CD14-positive monocyte (primary cell): Measurements from ENCODE around the gene LCORL. TPM values are rescaled to one million over a fixed set of nuclear protein-coding genes. Genes with fewer than 3 reads are reported as not detected.

Experiments used
- DNase-seq, 3 donors: peaks; one replicate each; pipeline ENCODE4 v3.0.0-alpha.2; 2011 to 2022
- H2AFZ ChIP-seq: 2 replicates; pipeline ENCODE4 v1.6.0; 2012; ENCODE audit warnings: mild to moderate bottlenecking, low read depth, low read length, inconsistent platforms; ENCODE audit not compliant: insufficient read depth, poor library complexity, severe bottlenecking
- H3K27ac ChIP-seq, 2 donors: 1 replicate in 1 of 2; 2 replicates in 1 of 2; pipeline ENCODE4 v1.5.1; 2012 to 2013; ENCODE audit warnings: low read length in 2 of 2, control low read depth in 1 of 2, inconsistent platforms in 1 of 2, low read depth in 1 of 2, mild to moderate bottlenecking in 1 of 2
- H3K27me3 ChIP-seq, 2 donors: one replicate each; pipeline versions ENCODE4 v1.6.0 to v1.6.1; 2011 to 2013; ENCODE audit warnings: low read length in 2 of 2; ENCODE audit not compliant: control insufficient read depth in 2 of 2, insufficient read depth in 2 of 2
- H3K36me3 ChIP-seq, 2 donors: replicated peaks in 1 of 2; 1 replicate in 1 of 2; 2 replicates in 1 of 2; pipeline versions ENCODE4 v1.5.1 to v1.6.1; 2012 to 2013; ENCODE audit warnings: low read length in 2 of 2, control low read depth in 1 of 2, inconsistent platforms in 1 of 2, mild to moderate bottlenecking in 1 of 2; ENCODE audit not compliant: insufficient read depth in 2 of 2, control insufficient read depth in 1 of 2
- H3K4me1 ChIP-seq, 2 donors: 1 replicate in 1 of 2; 2 replicates in 1 of 2; pipeline versions ENCODE4 v1.5.1 to v1.6.1; 2012 to 2013; ENCODE audit warnings: low read length in 2 of 2, control low read depth in 1 of 2, inconsistent platforms in 1 of 2, mild to moderate bottlenecking in 1 of 2, moderate library complexity in 1 of 2; ENCODE audit not compliant: insufficient read depth in 2 of 2, control insufficient read depth in 1 of 2
- H3K4me2 ChIP-seq: replicated peaks from 2 replicates; pipeline ENCODE3; 2012; ENCODE audit warnings: low read length, moderate library complexity, mild to moderate bottlenecking; ENCODE audit not compliant: poor library complexity, severe bottlenecking; ENCODE audit errors: extremely low read depth
- H3K4me3 ChIP-seq, 3 experiments: fragments of 200-600 bp in 1 of 3; sonication (generic) in 1 of 3; replicated peaks in 1 of 3; 1 replicate in 2 of 3; 2 replicates in 1 of 3; pipeline ENCODE4 v1.5.1; 2011 to 2013; ENCODE audit warnings: low read length in 3 of 3, mild to moderate bottlenecking in 3 of 3, control low read depth in 2 of 3, low read depth in 2 of 3, inconsistent platforms in 1 of 3, moderate library complexity in 1 of 3
- H3K79me2 ChIP-seq: 2 replicates; pipeline ENCODE4 v1.6.0; 2012; ENCODE audit warnings: mild to moderate bottlenecking, control low read depth, inconsistent platforms, low read length, moderate library complexity; ENCODE audit not compliant: insufficient read depth
- H3K9ac ChIP-seq: 2 replicates; pipeline ENCODE4 v1.6.0; 2017; ENCODE audit warnings: low read length, mild to moderate bottlenecking; ENCODE audit not compliant: insufficient read depth, poor library complexity, severe bottlenecking
- H3K9me3 ChIP-seq, 2 donors: replicated peaks in 1 of 2; 1 replicate in 1 of 2; 2 replicates in 1 of 2; pipeline versions ENCODE4 v1.5.1 to v1.6.1; 2012 to 2013; ENCODE audit warnings: low read length in 2 of 2, control low read depth in 1 of 2; ENCODE audit not compliant: control insufficient read depth in 1 of 2, insufficient read depth in 1 of 2
- H4K20me1 ChIP-seq: 2 replicates; pipeline ENCODE4 v1.6.0; 2012; ENCODE audit warnings: mild to moderate bottlenecking, low read length, control low read depth, moderate library complexity; ENCODE audit not compliant: insufficient read depth
- H3K27ac Mint-ChIP-seq, 7 donors: one replicate each; pipeline ENCODE4 v1.8.0; 2020; ENCODE audit warnings: mild to moderate bottlenecking in 7 of 7, mixed read lengths in 7 of 7, moderate library complexity in 6 of 7, inconsistent platforms in 2 of 7
- H3K27me3 Mint-ChIP-seq, 3 donors: one replicate each; pipeline ENCODE4 v1.8.0; 2021 to 2022; ENCODE audit warnings: low read depth in 3 of 3, mild to moderate bottlenecking in 3 of 3, mixed read lengths in 3 of 3, moderate library complexity in 3 of 3, inconsistent platforms in 1 of 3
- H3K36me3 Mint-ChIP-seq, 2 donors: one replicate each; pipeline ENCODE4 v1.8.0; 2020; ENCODE audit warnings: mixed read lengths in 2 of 2, inconsistent platforms in 1 of 2, mild to moderate bottlenecking in 1 of 2
- H3K4me1 Mint-ChIP-seq: one replicate; pipeline ENCODE4 v1.8.0; 2020; ENCODE audit warnings: mild to moderate bottlenecking, mixed read lengths
- H3K4me3 Mint-ChIP-seq, 2 donors: one replicate each; pipeline ENCODE4 v1.8.0; 2020; ENCODE audit warnings: mild to moderate bottlenecking in 2 of 2, mixed read lengths in 2 of 2, moderate library complexity in 1 of 2
- H3K9me3 Mint-ChIP-seq, 7 donors: one replicate each; pipeline ENCODE4 v1.8.0; 2020 to 2022; ENCODE audit warnings: mixed read lengths in 7 of 7, mild to moderate bottlenecking in 6 of 7, moderate library complexity in 6 of 7, inconsistent platforms in 2 of 7
- CTCF ChIP-seq: fragments of 200-600 bp; IDR thresholded peaks from one replicate; pipeline ENCODE4 v1.8.0; 2022; ENCODE audit warnings: antibody characterized with exemption, mild to moderate bottlenecking
- WGBS: methylation state at CpG from one replicate; pipeline ENCODE4 v1.1.5; 2013; ENCODE audit warnings: missing lambda C conversion rate; ENCODE audit not compliant: insufficient coverage; 5-methylcytosine and 5-hydroxymethylcytosine counted together
- intact Hi-C, 2 donors: fragments of 100-400 bp; cut with micrococcal nuclease; formaldehyde crosslinking; loops; one replicate each; pipeline versions ENCODE4 v1.15.0 to v1.15.1; 2023
- polyA plus RNA-seq, 3 donors: library from polyadenylated mRNA; depleted of rRNA in 1 of 3; unstranded in 2 of 3; stranded (reverse) in 1 of 3; fragments of 300-500 nt in 2 of 3; fragments of >200 nt in 1 of 3; fragmentation: Illumina TruSeq in 2 of 3; gene quantifications; 1 replicate in 2 of 3; 2 replicates in 1 of 3; pipeline ENCODE4 v1.2.3, GENCODE V29; 2012 to 2021

The LCORL gene
- polyA plus RNA-seq, 3 donors, result 3.1 to 19.1 (median 9.6) TPM

- Histone ChIP-seq H3K9ac (no peak overlapping the region), H3K79me2 (no peaks in the 10 kb centered on the region), H3K4me1 (no peaks in the 10 kb centered on the region), H3K4me2 (no peak overlapping the region), H4K20me1 (peaks cover 8% of the 10 kb centered on the region), H3K9me3 (no peaks in the 10 kb centered on the region), H3K27me3 (no peaks in the 10 kb centered on the region), H3K4me3 (no peak overlapping the region), H3K27ac (no peak overlapping the region), H3K36me3 (peaks cover 60 to 94% of the 10 kb centered on the region in 2 donors), H2AFZ (no peak overlapping the region)
- no CpG with 5 or more reads among the region's 3 CpGs for WGBS
- H3K9me3 Mint-ChIP-seq, result peaks cover 0 to 15% (median 2%) of the 10 kb centered on the region in 7 donors
- no peaks in the 10 kb centered on the region for H3K4me1 Mint-ChIP-seq
- peaks cover 0 to 2% (median 0%) of the 10 kb centered on the region in 3 donors for H3K27me3 Mint-ChIP-seq
- H3K4me3 Mint-ChIP-seq, result no peak overlapping the region
- intact Hi-C loops, result no loop called here
- no peak for DNase-seq
- peaks cover 64 to 76% of the 10 kb centered on the region in 2 donors for H3K36me3 Mint-ChIP-seq
- no peak overlapping the region for H3K27ac Mint-ChIP-seq
- no peak for TF ChIP-seq CTCF
These were observed 63.4 kb downstream of the LCORL start for GRCh38 chr4:17958181-17958580.

GRCh38 chr4:17957688-17958087, 63.9 kb downstream of the LCORL start:
- H3K4me3 ChIP-seq, result no peak overlapping the region
- peaks cover 7% of the 10 kb centered on the region for H4K20me1 ChIP-seq
- no peak overlapping the region for H3K9ac ChIP-seq
- H3K4me1 ChIP-seq, result no peaks in the 10 kb centered on the region
- no peaks in the 10 kb centered on the region for H3K79me2 ChIP-seq
- Mint-ChIP-seq H3K27ac (no peak overlapping the region), H3K36me3 (peaks cover 68 to 80% of the 10 kb centered on the region in 2 donors), H3K4me3 (no peak overlapping the region), H3K4me1 (no peaks in the 10 kb centered on the region), H3K27me3 (peaks cover 0 to 2% (median 0%) of the 10 kb centered on the region in 3 donors), H3K9me3 (peaks cover 0 to 16% (median 2%) of the 10 kb centered on the region in 7 donors)
- no peaks in the 10 kb centered on the region for H3K27me3 ChIP-seq
- intact Hi-C loops, result no loop called here
- H3K4me2 ChIP-seq, result no peak overlapping the region
- no peak overlapping the region for H2AFZ ChIP-seq
- no peak overlapping the region for H3K27ac ChIP-seq
- H3K9me3 ChIP-seq, result no peaks in the 10 kb centered on the region
- no peak for DNase-seq
- no CpG with 5 or more reads among the region's 1 CpG for WGBS
- peaks cover 59 to 99% of the 10 kb centered on the region in 2 donors for H3K36me3 ChIP-seq
- no peak for TF ChIP-seq CTCF
